Measurements from ENCODE around the gene USO1. TPM values are rescaled to one million over a fixed set of nuclear protein-coding genes. Genes with fewer than 3 reads are reported as not detected.

USO1 gene
- total RNA-seq, 4 donors from 2014 or later: 57.5 to 112 (median 80.1) TPM

GRCh38 chr4:75831856-75832405 lies 107.6 kb downstream of the USO1 start:
- TF ChIP-seq CTCF (IDR thresholded peaks at IDR 0.05; ENCODE audit: low read depth): no peak

GRCh38 chr4:75834095-75834771 lies 109.9 kb downstream of the USO1 start:
- TF ChIP-seq CTCF (IDR thresholded peaks at IDR 0.05; ENCODE audit: low read depth): no peak

- TF ChIP-seq CTCF (IDR thresholded peaks at IDR 0.05; ENCODE audit: low read depth): no peak
These were observed 110.4 kb downstream of the USO1 start for GRCh38 chr4:75834772-75835154.

GRCh38 chr4:75841641-75842520 lies 117.5 kb downstream of the USO1 start:
- TF ChIP-seq CTCF (IDR thresholded peaks at IDR 0.05; ENCODE audit: low read depth): no peak

GRCh38 chr4:75843596-75843995 lies 119.2 kb downstream of the USO1 start:
- no peak for TF ChIP-seq CTCF (IDR thresholded peaks at IDR 0.05; ENCODE audit: low read depth)

GRCh38 chr4:75844151-75844662 lies 119.8 kb downstream of the USO1 start:
- no peak for TF ChIP-seq CTCF (IDR thresholded peaks at IDR 0.05; ENCODE audit: low read depth)

GRCh38 chr4:75845992-75846391 lies 121.6 kb downstream of the USO1 start:
- no peak for TF ChIP-seq CTCF (IDR thresholded peaks at IDR 0.05; ENCODE audit: low read depth)

Measured in subcutaneous adipose tissue (tissue), 4 donors.